GM06990 (cell line): ENCODE measurements around the gene TLE2.

Experiments used
- DNase-seq: peaks from one replicate; pipeline ENCODE4 v3.0.0-alpha.2; 2011; ENCODE audit not compliant: insufficient read length; ENCODE audit errors: extremely low read depth
- H3K27me3 ChIP-seq: replicated peaks from 2 replicates; pipeline ENCODE4 v1.6.0; 2011; ENCODE audit warnings: low read length; ENCODE audit not compliant: control insufficient read depth, insufficient read depth
- H3K36me3 ChIP-seq: 2 replicates; pipeline ENCODE4 v1.5.1; 2011; ENCODE audit warnings: low read length; ENCODE audit not compliant: control insufficient read depth, insufficient read depth
- H3K4me3 ChIP-seq: replicated peaks from 2 replicates; pipeline ENCODE4 v1.5.1; 2011; ENCODE audit warnings: low read depth, mild to moderate bottlenecking, control low read depth, low read length
- CTCF ChIP-seq: IDR thresholded peaks from 2 replicates; pipeline ENCODE4 v1.5.1; 2011; ENCODE audit warnings: low read length, control low read depth, mild to moderate bottlenecking, inconsistent platforms; ENCODE audit not compliant: insufficient read depth, poor library complexity, severe bottlenecking

The TLE2 gene

GRCh38 chr19:3003046-3003445 lies 26.0 kb downstream of the TLE2 start:
- H3K27me3 ChIP-seq = no peaks in the 10 kb centered on the region; the same call in 1 of the 2 replicates

GRCh38 chr19:3001235-3001800 lies 27.8 kb downstream of the TLE2 start:
- H3K4me3 ChIP-seq = no peak overlapping the region
- TF ChIP-seq CTCF = no peak
- H3K36me3 ChIP-seq = no peaks in the 10 kb centered on the region
- no peaks in the 10 kb centered on the region; the same call in 1 of the 2 replicates for H3K27me3 ChIP-seq
- DNase-seq = no peak

More at GRCh38 chr19:3003046-3003445, 26.0 kb downstream of the TLE2 start:
- Histone ChIP-seq H3K36me3 (no peaks in the 10 kb centered on the region), H3K4me3 (no peak overlapping the region)
- DNase-seq = no peak
- TF ChIP-seq CTCF = no peak

GRCh38 chr19:2998642-2999041 lies 30.4 kb downstream of the TLE2 start:
- H3K4me3 ChIP-seq = no peak overlapping the region
- H3K36me3 ChIP-seq = no peaks in the 10 kb centered on the region
- no peaks in the 10 kb centered on the region for H3K27me3 ChIP-seq
- no peak for TF ChIP-seq CTCF
- DNase-seq = no peak

- no peak for DNase-seq
- Histone ChIP-seq H3K4me3 (no peak overlapping the region), H3K27me3 (no peaks in the 10 kb centered on the region), H3K36me3 (no peaks in the 10 kb centered on the region)
- no peak for TF ChIP-seq CTCF
Measured at GRCh38 chr19:2997720-2998119, 31.4 kb downstream of the TLE2 start.

- H3K27me3 ChIP-seq = no peaks in the 10 kb centered on the region
- no peaks in the 10 kb centered on the region for H3K36me3 ChIP-seq
- no peak overlapping the region for H3K4me3 ChIP-seq
- no peak for TF ChIP-seq CTCF
- no peak for DNase-seq
Measured at GRCh38 chr19:2994588-2995131, 34.4 kb downstream of the TLE2 start.
